ENCODE results near the gene ZSWIM4. TPM values are rescaled to one million over a fixed set of nuclear protein-coding genes. Genes with fewer than 3 reads are reported as not detected.
"Not testable (repeated sequence)": the region's sequence is repeated elsewhere in the genome, so short reads cannot be mapped to it uniquely, and the experiment has no call there.

The ZSWIM4 gene
- total RNA-seq, 1 donor, result 6.7 TPM

DNA sequence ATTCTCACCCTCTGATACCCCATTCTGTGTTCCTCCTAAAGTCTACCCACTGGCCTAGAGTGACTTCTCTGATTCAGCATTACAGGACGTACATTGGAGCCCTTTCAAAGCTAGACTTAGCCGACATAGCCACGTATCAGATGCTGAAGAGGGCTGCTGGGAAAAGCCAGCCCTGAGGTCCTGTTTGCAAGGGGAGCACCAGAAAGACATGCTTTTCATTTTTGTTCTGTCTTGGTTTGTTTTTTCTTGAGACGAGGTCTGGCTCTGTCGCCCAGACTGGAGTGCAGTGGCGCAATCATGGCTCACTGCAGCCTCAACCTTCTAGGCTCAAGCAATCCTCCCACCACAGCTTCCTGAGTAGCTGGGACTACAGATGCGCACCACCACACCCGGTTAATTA is 6.3 kb upstream of the ZSWIM4 start:
- no peak overlapping the region for H3K4me3 ChIP-seq (ENCODE audit: low read depth, low read length)
- peak; percentile 80 for DNase-seq (ENCODE audit: low read depth)
- TF ChIP-seq, protein P1, sequence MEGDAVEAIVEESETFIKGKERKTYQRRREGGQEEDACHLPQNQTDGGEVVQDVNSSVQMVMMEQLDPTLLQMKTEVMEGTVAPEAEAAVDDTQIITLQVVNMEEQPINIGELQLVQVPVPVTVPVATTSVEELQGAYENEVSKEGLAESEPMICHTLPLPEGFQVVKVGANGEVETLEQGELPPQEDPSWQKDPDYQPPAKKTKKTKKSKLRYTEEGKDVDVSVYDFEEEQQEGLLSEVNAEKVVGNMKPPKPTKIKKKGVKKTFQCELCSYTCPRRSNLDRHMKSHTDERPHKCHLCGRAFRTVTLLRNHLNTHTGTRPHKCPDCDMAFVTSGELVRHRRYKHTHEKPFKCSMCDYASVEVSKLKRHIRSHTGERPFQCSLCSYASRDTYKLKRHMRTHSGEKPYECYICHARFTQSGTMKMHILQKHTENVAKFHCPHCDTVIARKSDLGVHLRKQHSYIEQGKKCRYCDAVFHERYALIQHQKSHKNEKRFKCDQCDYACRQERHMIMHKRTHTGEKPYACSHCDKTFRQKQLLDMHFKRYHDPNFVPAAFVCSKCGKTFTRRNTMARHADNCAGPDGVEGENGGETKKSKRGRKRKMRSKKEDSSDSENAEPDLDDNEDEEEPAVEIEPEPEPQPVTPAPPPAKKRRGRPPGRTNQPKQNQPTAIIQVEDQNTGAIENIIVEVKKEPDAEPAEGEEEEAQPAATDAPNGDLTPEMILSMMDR (IDR thresholded peaks at IDR 0.05; ENCODE audit: insufficient read depth, low read length), result no peak

DNA sequence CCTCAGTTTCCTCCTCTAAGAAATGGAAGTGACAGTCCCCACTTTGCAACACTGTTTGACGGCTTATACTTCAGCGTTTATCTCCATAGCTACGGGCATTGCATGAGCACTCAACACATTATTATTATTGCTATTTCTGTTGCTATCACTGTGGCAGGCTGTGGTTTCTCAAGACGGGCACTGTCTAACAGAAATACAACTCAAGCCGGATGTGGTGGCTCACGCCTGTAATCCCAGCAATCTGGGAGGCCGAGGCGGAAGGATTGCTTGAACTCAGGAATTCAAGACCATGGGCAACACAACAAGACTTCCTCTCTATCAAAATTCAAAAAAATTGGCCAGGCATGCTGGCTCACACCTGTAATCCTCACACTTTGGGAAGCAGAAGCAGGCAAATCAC is 4.9 kb upstream of the ZSWIM4 start:
- TF ChIP-seq, protein P1 (IDR thresholded peaks at IDR 0.05; ENCODE audit: insufficient read depth, low read length), result no peak
- no peak overlapping the region for H3K4me3 ChIP-seq (ENCODE audit: low read depth, low read length)
- DNase-seq (ENCODE audit: low read depth), result no peak

DNA sequence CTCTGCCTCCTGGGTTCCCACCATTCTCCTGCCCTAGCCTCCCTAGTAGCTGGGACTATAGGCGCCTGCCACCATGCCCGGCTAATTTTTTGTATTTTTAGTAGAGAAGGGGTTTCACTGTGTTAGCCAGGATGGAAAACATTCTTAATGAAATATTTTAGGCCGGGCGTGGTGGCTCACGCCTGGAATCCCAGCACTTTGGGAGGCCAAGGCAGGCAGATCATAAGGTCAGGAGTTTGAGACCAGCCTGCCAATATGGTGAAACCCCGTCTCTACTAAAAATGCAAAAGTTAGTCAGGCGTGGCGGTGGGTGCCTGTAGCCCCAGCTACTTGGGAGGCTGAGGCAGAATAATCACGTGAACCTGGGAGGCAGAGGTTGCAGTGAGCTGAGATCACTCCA is 1.9 kb upstream of the ZSWIM4 start:
- not testable (repeated sequence) for DNase-seq (ENCODE audit: low read depth); H3K4me3 ChIP-seq (ENCODE audit: low read depth, low read length)

DNA sequence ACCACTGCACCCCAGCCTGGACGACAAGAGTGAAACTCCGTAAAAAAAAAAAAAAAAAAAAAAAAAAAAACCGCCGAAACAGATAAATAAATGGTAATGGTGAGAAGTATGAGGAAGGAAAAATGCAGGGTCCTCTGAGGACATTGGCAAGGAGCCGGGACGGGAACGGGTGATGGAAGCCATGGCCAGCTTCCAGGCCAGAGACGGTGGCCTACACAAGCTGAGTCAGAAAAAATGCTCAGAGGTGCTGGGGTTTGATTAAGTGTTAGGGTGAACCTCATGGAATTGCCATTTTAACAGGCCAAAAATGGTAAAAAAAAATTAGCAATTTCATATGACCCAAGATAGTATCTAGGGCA is 866 bp upstream of the ZSWIM4 start:
- peak; percentile 94 for DNase-seq (ENCODE audit: low read depth)
- TF ChIP-seq, protein P1 (IDR thresholded peaks at IDR 0.05; ENCODE audit: insufficient read depth, low read length), result no peak
- peak overlapping the region; percentile 88 for H3K4me3 ChIP-seq (ENCODE audit: low read depth, low read length)

DNA sequence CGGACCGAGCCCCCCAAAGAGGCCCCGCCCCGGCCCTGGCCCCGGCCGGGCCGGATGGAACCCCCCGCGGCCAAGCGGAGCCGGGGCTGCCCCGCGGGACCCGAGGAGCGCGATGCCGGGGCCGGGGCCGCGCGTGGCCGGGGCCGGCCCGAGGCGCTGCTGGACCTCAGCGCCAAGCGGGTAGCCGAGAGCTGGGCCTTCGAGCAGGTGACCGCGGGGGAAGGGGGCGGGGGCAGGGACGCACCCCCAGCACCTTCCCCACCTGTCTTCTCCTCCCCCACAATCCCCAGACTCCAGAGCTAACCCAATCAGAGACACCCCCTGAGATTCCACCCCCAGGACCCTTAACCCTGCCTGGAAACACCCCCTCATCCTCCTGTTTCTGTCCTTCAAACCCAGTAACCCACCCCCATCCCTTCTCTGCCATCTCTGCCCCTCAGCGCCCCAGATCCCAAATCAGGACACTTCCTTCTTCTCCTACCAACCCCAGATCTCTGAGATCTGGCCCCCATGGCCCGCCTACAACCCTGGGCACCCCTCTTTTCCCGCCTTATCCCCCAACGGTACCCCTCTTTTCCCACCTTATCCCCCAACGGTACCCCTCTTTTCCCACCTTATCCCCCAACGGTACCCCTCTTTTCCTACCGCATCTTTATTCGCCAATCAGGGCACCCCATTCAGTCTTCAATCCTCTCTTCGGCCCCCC is 505 bp downstream of the ZSWIM4 start:
- TF ChIP-seq, protein P1 (IDR thresholded peaks at IDR 0.05; ENCODE audit: insufficient read depth, low read length), result no peak
- H3K4me3 ChIP-seq (ENCODE audit: low read depth, low read length), result peak overlapping the region; percentile 78
- no peak for DNase-seq (ENCODE audit: low read depth)

DNA sequence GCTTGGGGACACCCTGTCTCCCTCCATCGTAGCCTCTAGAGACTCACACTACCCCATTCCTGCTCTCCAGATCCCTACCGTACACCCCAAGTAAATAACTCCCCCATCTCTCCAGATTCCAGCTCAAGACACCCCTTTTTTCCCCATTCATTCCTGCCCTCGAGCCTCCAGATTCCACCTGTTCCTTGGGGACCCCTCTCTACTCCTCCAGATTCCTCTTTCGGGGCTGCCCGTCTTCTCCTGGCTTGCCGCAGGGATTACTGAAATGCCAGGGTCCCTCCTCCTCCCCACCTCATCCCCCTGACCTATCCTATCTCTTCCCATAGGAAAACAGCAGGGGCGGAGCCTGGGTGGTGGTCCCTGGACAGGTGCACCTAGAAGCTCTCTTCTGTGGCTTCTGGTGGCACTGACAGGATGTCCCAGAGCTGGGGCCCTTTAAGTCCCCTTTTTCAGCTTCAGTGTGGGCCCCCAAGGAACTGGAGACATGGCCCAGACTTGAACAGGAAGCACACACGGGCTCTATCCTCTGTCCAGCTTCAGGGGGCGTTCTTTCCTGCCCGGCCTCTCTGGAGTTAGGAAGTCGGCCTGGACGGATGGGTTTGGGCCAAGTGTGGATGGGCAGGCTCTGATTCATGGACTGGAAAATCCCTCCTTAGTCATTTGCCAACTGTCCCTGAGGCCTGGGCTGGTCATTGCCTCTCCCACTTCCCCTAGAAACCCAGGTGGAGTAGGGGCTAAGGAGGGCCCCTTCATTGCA is 1.2 kb downstream of the ZSWIM4 start:
- peak overlapping the region; percentile 78 for H3K4me3 ChIP-seq (ENCODE audit: low read depth, low read length)

DNA sequence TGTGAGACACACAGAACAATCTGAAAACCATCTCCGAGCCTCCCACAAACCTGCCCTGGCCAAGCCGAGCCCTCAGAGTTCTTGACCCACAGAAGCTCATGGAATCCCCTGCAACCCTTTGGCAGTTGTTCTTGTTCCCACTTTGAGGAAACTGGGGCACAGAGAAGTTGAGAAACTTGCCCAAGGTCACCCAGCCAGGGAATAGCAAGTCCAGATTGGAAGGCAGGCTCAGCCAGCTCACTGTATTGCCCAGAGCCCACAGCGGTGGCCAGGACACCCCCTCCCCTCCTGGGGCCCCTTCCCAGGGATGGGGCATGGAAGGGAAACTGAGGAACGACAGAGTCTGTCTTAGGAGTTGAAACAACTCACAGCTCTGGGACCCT is 1.8 kb downstream of the ZSWIM4 start:
- H3K4me3 ChIP-seq (ENCODE audit: low read depth, low read length), result peak overlapping the region; percentile 78
- TF ChIP-seq, protein P1 (IDR thresholded peaks at IDR 0.05; ENCODE audit: insufficient read depth, low read length), result no peak
- DNase-seq (ENCODE audit: low read depth), result no peak

More for the DNA sequence above, 1.2 kb downstream of the ZSWIM4 start:
- TF ChIP-seq, protein P1 (IDR thresholded peaks at IDR 0.05; ENCODE audit: insufficient read depth, low read length), result peak; percentile 48
- peak; percentile 97 for DNase-seq (ENCODE audit: low read depth)

All from fibroblast of the aortic adventitia (primary cell).